ENCODE data around the gene LILRB3.

Gene LILRB3

DNA sequence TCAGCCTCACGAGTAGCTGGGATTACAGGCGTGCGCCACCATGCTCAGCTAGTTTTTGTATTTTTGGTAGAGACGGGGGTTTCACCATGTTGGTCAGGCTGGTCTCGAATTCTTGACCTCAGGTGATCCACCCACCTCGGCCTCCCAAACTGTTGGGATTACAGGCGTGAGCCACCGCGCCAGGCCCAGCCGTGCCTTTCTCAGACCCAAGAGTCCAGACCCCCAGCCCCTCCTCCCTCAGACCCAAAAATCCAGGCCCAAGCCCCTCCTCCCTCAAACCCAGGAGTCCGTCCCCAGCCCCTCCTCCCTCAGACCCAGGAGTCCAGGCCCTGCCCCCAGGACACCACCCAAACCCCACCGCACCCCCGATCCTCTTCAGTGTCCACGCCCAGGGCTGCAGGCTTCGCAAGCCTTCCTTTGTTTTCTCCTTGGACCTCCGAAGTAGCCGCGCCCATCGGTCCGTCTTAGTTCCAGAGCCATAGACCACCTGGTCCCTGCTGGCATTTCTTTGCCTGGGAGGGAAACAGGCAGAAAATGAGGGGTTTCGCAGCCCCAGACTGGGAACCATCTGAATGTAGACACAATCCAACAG is 53.6 kb downstream of the LILRB3 start:
- no peak for DNase-seq

DNA sequence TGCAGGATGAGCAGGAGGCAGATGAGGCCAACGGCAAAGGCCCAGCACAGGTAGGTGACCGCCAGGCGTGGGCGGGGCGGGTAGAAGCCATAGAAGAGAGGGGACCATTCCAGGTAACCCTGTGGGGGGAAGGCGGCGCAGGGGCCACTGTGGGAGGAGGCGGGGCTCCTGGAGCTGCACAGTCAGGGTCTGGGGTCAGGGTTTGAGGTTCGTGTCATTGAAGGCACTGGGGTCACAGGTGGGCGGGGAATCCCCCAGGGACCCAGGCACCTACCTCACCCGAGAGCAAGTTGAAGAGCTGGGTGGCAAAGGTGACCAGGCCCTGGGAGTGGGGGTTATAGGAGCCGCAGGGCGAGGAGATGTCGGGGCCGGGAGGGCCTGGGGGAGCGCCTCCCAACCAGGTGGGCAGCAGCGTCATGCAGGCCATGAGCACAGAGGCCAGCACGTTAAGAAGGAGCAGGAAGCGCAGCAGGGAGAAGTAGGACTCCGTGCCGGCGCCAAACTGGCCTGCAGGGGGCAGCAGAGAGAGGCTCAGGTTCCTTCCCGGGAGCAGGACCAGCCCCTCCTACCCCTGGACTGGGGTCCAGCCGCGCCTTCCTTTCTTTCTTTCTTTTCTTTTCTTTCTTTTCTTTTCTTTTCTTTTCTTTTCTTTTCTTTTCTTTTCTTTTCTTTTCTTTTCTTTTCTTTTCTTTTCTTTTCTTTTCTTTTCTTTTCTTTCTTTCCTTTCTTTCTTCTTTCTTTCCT is 54.5 kb downstream of the LILRB3 start:
- DNase-seq, result peak; percentile 14 to 97 (median 74)
